PC-9 (cell line): ENCODE measurements around the gene IFRD2. TPM values are rescaled to one million over a fixed set of nuclear protein-coding genes. Genes with fewer than 3 reads are reported as not detected.

Experiments
- BruUV-seq: library from RNA; stranded (reverse); fragments of 400-500 nt; replicated peaks from 2 replicates; lab custom pipeline; 2021; lab: Mats Ljungman, UMichigan
- CTCF ChIA-PET: fragments of 300-600 bp; sonication (Branson Sonifier 250); formaldehyde crosslinking; loops from one replicate; lab custom pipeline; 2022; ENCODE audit warnings: antibody characterized with exemption; lab: Charles Lee
- POLR2A ChIA-PET: fragments of 300-600 bp; sonication (Branson Sonifier 250); formaldehyde crosslinking; loops from one replicate; lab custom pipeline; 2022; ENCODE audit warnings: antibody characterized with exemption; ENCODE audit not compliant: unreplicated experiment; lab: Charles Lee
- DNase-seq, 2 experiments: peaks; one replicate each; pipeline versions ENCODE4 v3.0.0 to v3.0.0-alpha.2; 2015 to 2022; ENCODE audit warnings: mixed read lengths in 1 of 2
- H2AFZ ChIP-seq: fragments of 200-600 bp; sonication (generic); 2 replicates; pipeline ENCODE4 v1.8.1; 2017; ENCODE audit warnings: antibody characterized with exemption
- H3F3A ChIP-seq: fragments of 200-600 bp; sonication (generic); 2 replicates; pipeline ENCODE4 v1.8.1; 2017; ENCODE audit warnings: antibody characterized with exemption, mild to moderate bottlenecking, low read depth; ENCODE audit not compliant: insufficient read depth
- H3K27ac ChIP-seq: fragments of 200-600 bp; sonication (generic); 2 replicates; pipeline ENCODE4 v1.6.1; 2016; ENCODE audit warnings: mixed run types
- H3K27me3 ChIP-seq: fragments of 200-600 bp; sonication (generic); 2 replicates; pipeline ENCODE4 v1.6.1; 2016; ENCODE audit warnings: low read depth, mixed run types; ENCODE audit not compliant: insufficient read depth
- H3K36me3 ChIP-seq: fragments of 200-600 bp; sonication (generic); 2 replicates; pipeline ENCODE4 v1.6.1; 2016; ENCODE audit warnings: low read depth, mixed run types
- H3K4me1 ChIP-seq: fragments of 200-600 bp; sonication (generic); replicated peaks from 2 replicates; pipeline ENCODE4 v1.6.1; 2016; ENCODE audit warnings: mixed run types; ENCODE audit not compliant: insufficient read depth
- H3K4me2 ChIP-seq: fragments of 200-600 bp; sonication (generic); 2 replicates; pipeline ENCODE4 v1.6.1; 2017; ENCODE audit warnings: mixed run types
- H3K4me3 ChIP-seq: fragments of 200-600 bp; sonication (generic); 2 replicates; pipeline ENCODE4 v1.6.1; 2016; ENCODE audit warnings: mixed run types
- H3K79me2 ChIP-seq: fragments of 200-600 bp; sonication (generic); 2 replicates; pipeline ENCODE4 v1.6.1; 2017; ENCODE audit warnings: low read depth, mixed run types
- H3K9me2 ChIP-seq: fragments of 200-600 bp; sonication (generic); 2 replicates; pipeline ENCODE4 v1.8.1; 2017; ENCODE audit warnings: mild to moderate bottlenecking; ENCODE audit not compliant: insufficient read depth
- H3K9me3 ChIP-seq: fragments of 200-600 bp; sonication (generic); 2 replicates; pipeline ENCODE4 v1.8.1; 2016; ENCODE audit warnings: low read depth; ENCODE audit not compliant: insufficient read depth
- H4K20me1 ChIP-seq: fragments of 200-600 bp; sonication (generic); 2 replicates; pipeline ENCODE4 v1.8.1; 2017; ENCODE audit not compliant: insufficient read depth
- CTCF ChIP-seq: fragments of 200-600 bp; sonication (generic); conservative IDR thresholded peaks from 2 replicates; pipeline ENCODE4 v1.6.1; 2017; ENCODE audit warnings: mixed run types, antibody characterized with exemption, mild to moderate bottlenecking, moderate library complexity
- EZH2 ChIP-seq: fragments of 200-600 bp; sonication (generic); IDR thresholded peaks from 2 replicates; pipeline ENCODE4 v1.8.0; 2017; ENCODE audit warnings: antibody characterized with exemption, low read depth
- intact Hi-C: fragments of 100-400 bp; cut with micrococcal nuclease; formaldehyde crosslinking; loops from one replicate; pipeline ENCODE4 v1.10.0; 2022; ENCODE audit not compliant: unreplicated experiment
- total RNA-seq: library from RNA; stranded (reverse); gene quantifications from 2 replicates; pipeline ENCODE4 v1.2.3, GENCODE V29; 2021

Gene IFRD2
- total RNA-seq, 1 experiment from 2014 or later, result 93.1 TPM

- Histone ChIP-seq H3K27me3 (no peaks in the 10 kb centered on the region), H3F3A (peaks cover 4% of the 10 kb centered on the region; the same call in 1 of the 2 replicates), H2AFZ (no peak overlapping the region), H3K4me2 (peak overlapping the region; percentile 93), H3K36me3 (no peaks in the 10 kb centered on the region), H3K79me2 (peaks cover 23% of the 10 kb centered on the region), H3K4me1 (peaks cover 24% of the 10 kb centered on the region), H3K9me3 (no peaks in the 10 kb centered on the region), H3K4me3 (no peak overlapping the region), H3K27ac (no peak overlapping the region), H4K20me1 (no peaks in the 10 kb centered on the region), H3K9me2 (no peaks in the 10 kb centered on the region)
- peak in 1 of 2 experiments; percentile 72 for DNase-seq
- CTCF ChIA-PET, result interaction anchor here (0.7 to 0.9 kb wide), 2 partner anchors 8 to 12 kb away, joined by 3 read pairs; no protein-coding TSS in a partner anchor
- BruUV-seq, result no TSS peak
- TF ChIP-seq EZH2 (no peak), CTCF (no peak)
- intact Hi-C loops, result no loop called here
- POLR2A ChIA-PET, result no interaction called here
Measured at GRCh38 chr3:50238549-50239026, 53.6 kb downstream of the IFRD2 start.

- no peak for TF ChIP-seq CTCF
- TF ChIP-seq EZH2, result no peak
- H4K20me1 ChIP-seq, result no peaks in the 10 kb centered on the region
- H3K79me2 ChIP-seq, result peaks cover 23% of the 10 kb centered on the region
- no peaks in the 10 kb centered on the region; the same call in 1 of the 2 replicates for H3F3A ChIP-seq
- ChIA-PET CTCF (interaction anchor here (0.7 to 0.9 kb wide), 2 partner anchors 8 to 11 kb away, joined by 3 read pairs; no protein-coding TSS in a partner anchor), POLR2A (no interaction called here)
- no peaks in the 10 kb centered on the region for H3K9me3 ChIP-seq
- intact Hi-C loops, result loop anchor here (1.0 to 2.0 kb wide), 2 partner anchors 10 to 27 kb away; no protein-coding TSS in a partner anchor
- no peak overlapping the region for H3K27ac ChIP-seq
- TSS peak; percentile 73 for BruUV-seq
- H2AFZ ChIP-seq, result no peak overlapping the region
- H3K4me2 ChIP-seq, result peak overlapping the region; percentile 93
- peak; percentile 48 to 73 for DNase-seq
- peak overlapping the region; percentile 66; the same call in 1 of the 2 replicates for H3K4me3 ChIP-seq
- H3K9me2 ChIP-seq, result no peaks in the 10 kb centered on the region
- no peaks in the 10 kb centered on the region for H3K27me3 ChIP-seq
- H3K4me1 ChIP-seq, result peaks cover 24% of the 10 kb centered on the region
- H3K36me3 ChIP-seq, result no peaks in the 10 kb centered on the region
Measured at GRCh38 chr3:50237754-50238548, 54.3 kb downstream of the IFRD2 start.

Other genes starting within 250 kb of the IFRD2 start
- 87.7 and 90.2 TPM in 2 replicates for gene RBM5, start 203.5 kb downstream of the IFRD2 start, total RNA-seq
- 34.0 and 49.1 TPM in 2 replicates for gene SEMA3F, start 137.1 kb downstream of the IFRD2 start, total RNA-seq
- 0.48 TPM in 1 of 2 replicates, not detected in the other for gene GNAT1, start 100.8 kb downstream of the IFRD2 start, total RNA-seq
- gene SLC38A3, start 87.2 kb downstream of the IFRD2 start, total RNA-seq, result 0.33 and 0.37 TPM in 2 replicates
- gene GNAI2, start 56.2 kb downstream of the IFRD2 start, total RNA-seq, result 156 and 201 TPM in 2 replicates
- 52.4 and 92.6 TPM in 2 replicates for gene SEMA3B, start 23.3 kb downstream of the IFRD2 start, total RNA-seq
- 0.35 and 0.55 TPM in 2 replicates for gene LSMEM2, start 13.3 kb downstream of the IFRD2 start, total RNA-seq
- 10.2 and 12.2 TPM in 2 replicates for gene HYAL3, start 7.0 kb upstream of the IFRD2 start, total RNA-seq
- gene NAA80, start 7.0 kb upstream of the IFRD2 start, total RNA-seq, result 25.2 and 25.7 TPM in 2 replicates
- 1.3 and 1.9 TPM in 2 replicates for gene HYAL1, start 11.1 kb upstream of the IFRD2 start, total RNA-seq
- 29.6 and 41.6 TPM in 2 replicates for gene HYAL2, start 30.3 kb upstream of the IFRD2 start, total RNA-seq
- 24.7 and 28.5 TPM in 2 replicates for gene TUSC2, start 35.8 kb upstream of the IFRD2 start, total RNA-seq
- gene RASSF1, start 48.4 kb upstream of the IFRD2 start, total RNA-seq, result 15.9 and 17.7 TPM in 2 replicates
- 4.4 and 8.7 TPM in 2 replicates for gene ZMYND10, start 53.3 kb upstream of the IFRD2 start, total RNA-seq
- 24.1 and 25.4 TPM in 2 replicates for gene NPRL2, start 58.3 kb upstream of the IFRD2 start, total RNA-seq
- 15.7 and 19.3 TPM in 2 replicates for gene CYB561D2, start 58.4 kb upstream of the IFRD2 start, total RNA-seq
- gene TMEM115, start 67.1 kb upstream of the IFRD2 start, total RNA-seq, result 35.2 and 43.5 TPM in 2 replicates
- gene CACNA2D2, start 211.2 kb upstream of the IFRD2 start, total RNA-seq, result not detected in 2 replicates